ENCODE results near the gene DIP2C. TPM values are rescaled to one million over a fixed set of nuclear protein-coding genes. Genes with fewer than 3 reads are reported as not detected.

The DIP2C gene
- total RNA-seq, 1 donor from 2014 or later = 0.53 TPM

DNA sequence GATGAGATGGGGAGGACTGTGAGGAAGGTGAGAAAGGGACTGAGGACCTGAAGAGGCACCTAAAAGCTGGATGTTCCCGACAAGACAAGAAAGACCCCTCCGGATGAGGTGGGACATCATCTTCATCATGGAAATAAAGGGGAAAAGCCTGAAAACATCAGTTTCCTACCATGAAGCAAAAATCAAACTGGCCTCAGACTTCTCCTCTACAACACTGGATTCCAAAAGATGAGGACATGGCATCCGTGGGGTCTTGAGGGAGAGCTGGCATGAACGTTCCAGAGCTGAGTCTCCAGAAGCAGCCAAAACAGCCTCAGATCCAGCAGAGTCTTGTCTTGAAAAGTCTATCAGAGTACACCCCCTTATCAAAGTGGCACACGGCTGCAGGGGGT is 44.5 kb downstream of the DIP2C start:
- TF ChIP-seq, protein P1, sequence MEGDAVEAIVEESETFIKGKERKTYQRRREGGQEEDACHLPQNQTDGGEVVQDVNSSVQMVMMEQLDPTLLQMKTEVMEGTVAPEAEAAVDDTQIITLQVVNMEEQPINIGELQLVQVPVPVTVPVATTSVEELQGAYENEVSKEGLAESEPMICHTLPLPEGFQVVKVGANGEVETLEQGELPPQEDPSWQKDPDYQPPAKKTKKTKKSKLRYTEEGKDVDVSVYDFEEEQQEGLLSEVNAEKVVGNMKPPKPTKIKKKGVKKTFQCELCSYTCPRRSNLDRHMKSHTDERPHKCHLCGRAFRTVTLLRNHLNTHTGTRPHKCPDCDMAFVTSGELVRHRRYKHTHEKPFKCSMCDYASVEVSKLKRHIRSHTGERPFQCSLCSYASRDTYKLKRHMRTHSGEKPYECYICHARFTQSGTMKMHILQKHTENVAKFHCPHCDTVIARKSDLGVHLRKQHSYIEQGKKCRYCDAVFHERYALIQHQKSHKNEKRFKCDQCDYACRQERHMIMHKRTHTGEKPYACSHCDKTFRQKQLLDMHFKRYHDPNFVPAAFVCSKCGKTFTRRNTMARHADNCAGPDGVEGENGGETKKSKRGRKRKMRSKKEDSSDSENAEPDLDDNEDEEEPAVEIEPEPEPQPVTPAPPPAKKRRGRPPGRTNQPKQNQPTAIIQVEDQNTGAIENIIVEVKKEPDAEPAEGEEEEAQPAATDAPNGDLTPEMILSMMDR (IDR thresholded peaks at IDR 0.05; ENCODE audit: insufficient read depth, low read length, severe bottlenecking) = no peak
- DNase-seq (ENCODE audit: low read depth) (no peak), FAIRE-seq (no peak)
- no peak overlapping the region for H3K4me3 ChIP-seq (ENCODE audit: low read depth, low read length)
- H3K36me3 ChIP-seq (ENCODE audit: control insufficient read depth, insufficient read depth, low read length) = no peaks in the 10 kb centered on the region
- no peaks in the 10 kb centered on the region for H3K27me3 ChIP-seq (ENCODE audit: control insufficient read depth, insufficient read depth, low read length)

DNA sequence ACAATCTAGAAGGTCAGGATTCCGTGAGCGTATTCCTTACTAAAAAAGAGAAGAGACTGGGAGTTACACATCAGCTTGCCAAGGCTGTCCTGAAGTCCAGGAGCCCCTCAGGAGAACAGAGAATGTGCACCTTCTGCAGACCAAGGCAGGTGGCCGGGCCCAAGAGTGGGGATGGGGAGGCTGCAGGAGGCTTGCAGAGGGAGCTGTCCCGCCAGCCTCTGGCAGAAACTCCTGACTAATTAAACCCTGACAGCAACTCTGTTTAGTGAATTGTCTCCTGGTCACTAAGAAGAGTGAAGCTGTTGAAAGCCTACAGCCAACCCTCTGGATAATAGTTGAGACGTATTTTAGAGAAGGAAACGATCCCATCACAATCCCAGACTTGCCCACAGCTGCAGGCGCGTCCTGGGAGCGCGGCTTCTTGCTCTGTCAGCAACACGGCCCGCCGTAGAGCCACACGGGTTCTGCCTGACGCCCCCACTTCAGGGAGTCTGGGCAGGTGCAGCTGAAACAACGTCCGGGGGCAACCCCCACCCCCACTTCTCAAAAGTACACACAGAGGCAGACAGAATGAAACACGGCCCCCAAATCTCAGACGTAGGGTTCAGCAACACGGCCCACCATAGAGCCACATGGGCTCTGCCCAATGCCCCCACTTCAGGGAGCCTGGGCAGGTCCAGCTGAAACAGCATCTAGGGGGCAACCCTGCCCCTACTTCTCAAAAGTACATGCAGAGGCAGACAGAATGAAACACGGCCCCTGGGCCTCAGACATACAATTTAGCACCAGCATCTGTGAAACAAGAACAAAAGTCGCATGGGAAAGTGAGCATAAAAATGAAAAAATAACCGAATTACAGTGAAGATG is 45.2 kb downstream of the DIP2C start:
- Histone ChIP-seq H3K36me3 (ENCODE audit: control insufficient read depth, insufficient read depth, low read length) (no peaks in the 10 kb centered on the region), H3K4me3 (ENCODE audit: low read depth, low read length) (no peak overlapping the region), H3K27me3 (ENCODE audit: control insufficient read depth, insufficient read depth, low read length) (no peaks in the 10 kb centered on the region)
- no peak for DNase-seq (ENCODE audit: low read depth)
- TF ChIP-seq, protein P1 (IDR thresholded peaks at IDR 0.05; ENCODE audit: insufficient read depth, low read length, severe bottlenecking) = no peak
- FAIRE-seq = no peak

DNA sequence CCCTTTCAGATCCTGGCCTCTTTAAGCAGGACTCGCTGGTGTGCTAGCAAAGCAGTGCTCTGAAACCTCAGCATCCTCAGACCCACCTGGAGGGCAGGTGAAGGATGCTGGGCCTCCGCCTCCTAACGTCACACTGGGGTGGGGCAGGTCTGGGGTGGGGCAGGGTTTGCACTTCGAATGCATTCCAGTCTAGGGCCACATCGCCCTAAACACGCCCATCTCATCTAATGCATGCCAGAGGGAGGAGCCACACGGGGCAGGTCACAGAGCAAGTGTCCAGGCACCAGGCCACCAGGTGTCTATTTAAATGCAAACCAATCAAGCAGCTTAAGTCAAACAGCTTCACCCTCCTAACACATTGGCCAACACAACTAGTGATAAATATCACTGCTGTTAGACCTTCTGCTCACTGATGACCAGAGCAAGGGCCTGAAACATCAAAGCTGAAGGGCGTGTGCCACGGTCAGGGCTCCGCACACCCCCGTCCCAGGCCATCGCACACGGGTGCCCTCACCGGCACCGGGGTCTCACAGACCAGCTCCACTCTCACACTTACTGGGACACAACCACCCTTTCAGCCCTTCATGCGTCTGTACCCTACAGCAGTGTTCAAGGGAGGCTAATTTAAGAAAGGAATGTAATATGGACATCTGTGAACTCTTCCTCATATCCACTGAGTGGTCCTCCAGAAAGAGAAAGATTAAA is 47.1 kb downstream of the DIP2C start:
- no peak for FAIRE-seq
- Histone ChIP-seq H3K36me3 (ENCODE audit: control insufficient read depth, insufficient read depth, low read length) (no peaks in the 10 kb centered on the region), H3K27me3 (ENCODE audit: control insufficient read depth, insufficient read depth, low read length) (no peaks in the 10 kb centered on the region), H3K4me3 (ENCODE audit: low read depth, low read length) (no peak overlapping the region)
- TF ChIP-seq, protein P1 (IDR thresholded peaks at IDR 0.05; ENCODE audit: insufficient read depth, low read length, severe bottlenecking) = no peak
- DNase-seq (ENCODE audit: low read depth) = no peak

- Histone ChIP-seq H3K4me3 (ENCODE audit: low read depth, low read length) (no peak overlapping the region), H3K27me3 (ENCODE audit: control insufficient read depth, insufficient read depth, low read length) (no peaks in the 10 kb centered on the region), H3K36me3 (ENCODE audit: control insufficient read depth, insufficient read depth, low read length) (no peaks in the 10 kb centered on the region)
- TF ChIP-seq, protein P1 (IDR thresholded peaks at IDR 0.05; ENCODE audit: insufficient read depth, low read length, severe bottlenecking) = no peak
- DNase-seq (ENCODE audit: low read depth) = no peak
- no peak for FAIRE-seq
Measured at GRCh38 chr10:641149-642010, 48.1 kb downstream of the DIP2C start.

DNA sequence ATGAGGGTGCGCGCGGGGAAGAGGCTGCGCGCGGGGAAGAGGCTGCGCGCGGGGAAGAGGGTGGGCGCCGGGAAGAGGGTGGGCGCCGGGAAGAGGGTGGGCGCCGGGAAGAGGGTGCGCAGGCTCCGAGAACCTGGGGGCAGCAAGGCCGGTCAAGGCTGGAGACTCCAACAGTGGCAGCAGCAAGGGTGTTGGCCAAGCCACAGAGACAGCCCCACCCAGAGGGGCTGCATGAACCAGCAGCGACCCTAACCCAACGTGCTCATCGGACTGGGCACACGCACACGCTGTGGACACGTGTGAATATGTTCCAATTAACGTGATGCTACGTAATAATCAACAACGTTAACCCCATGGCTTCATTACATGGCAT is 48.8 kb downstream of the DIP2C start:
- TF ChIP-seq, protein P1 (IDR thresholded peaks at IDR 0.05; ENCODE audit: insufficient read depth, low read length, severe bottlenecking) = no peak
- no peaks in the 10 kb centered on the region for H3K27me3 ChIP-seq (ENCODE audit: control insufficient read depth, insufficient read depth, low read length)
- DNase-seq (ENCODE audit: low read depth) = no peak
- no peak for FAIRE-seq
- no peaks in the 10 kb centered on the region for H3K36me3 ChIP-seq (ENCODE audit: control insufficient read depth, insufficient read depth, low read length)
- H3K4me3 ChIP-seq (ENCODE audit: low read depth, low read length) = no peak overlapping the region

Data from bronchial epithelial cell (primary cell).